Measurements from ENCODE around the gene KLC1. TPM values are rescaled to one million over a fixed set of nuclear protein-coding genes. Genes with fewer than 3 reads are reported as not detected.
A peak's percentile ranks its signal among the peaks of the same experiment; 100 is the strongest.

Gene KLC1
- total RNA-seq, 1 donor from 2014 or later = 178 TPM

DNA sequence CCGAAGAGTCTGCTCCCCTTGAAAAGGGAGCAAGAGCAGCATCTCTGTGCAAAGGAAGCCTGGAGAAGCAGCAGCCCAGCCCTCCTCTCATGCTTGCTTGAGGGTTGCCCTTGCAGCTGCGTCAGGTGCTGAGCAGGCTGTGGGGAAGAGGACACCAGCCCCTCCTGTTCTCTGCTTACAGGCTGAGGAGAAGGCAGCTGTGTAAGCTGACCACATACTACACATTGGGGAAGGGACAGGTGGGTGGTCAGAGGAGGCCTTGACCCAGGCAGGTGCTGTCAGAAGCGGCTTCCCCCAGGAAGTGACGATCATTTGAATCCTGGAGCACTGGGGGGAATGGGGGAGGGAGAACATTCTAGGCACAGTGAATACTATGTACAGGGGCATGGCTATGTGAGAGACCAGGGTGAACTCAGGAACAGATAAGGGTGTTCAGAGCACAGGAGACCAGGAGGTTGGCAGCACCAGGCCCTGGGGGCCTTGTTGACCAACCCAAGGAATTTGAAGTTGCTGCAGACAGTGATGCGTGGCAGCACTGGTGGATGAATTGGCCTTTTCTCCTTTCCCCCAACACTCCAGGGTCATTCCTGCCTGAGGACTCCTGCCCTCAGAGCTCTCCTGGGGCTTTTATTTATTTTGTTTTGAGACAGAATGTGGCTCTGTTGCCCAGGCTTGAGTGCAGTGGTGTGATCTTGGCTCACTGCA lies 2.7 kb upstream of the KLC1 start:
- Mint-ChIP-seq H3K4me3 (ENCODE audit: low read depth) (peak overlapping the region; percentile 24), H3K4me1 (ENCODE audit: low read depth) (peaks cover 8% of the 10 kb centered on the region), H3K9me3 (ENCODE audit: low read depth) (no peaks in the 10 kb centered on the region), H3K27ac (no peak overlapping the region), H3K36me3 (ENCODE audit: insufficient read depth) (no peaks in the 10 kb centered on the region), H3K27me3 (peaks cover 6% of the 10 kb centered on the region)
- no peak for DNase-seq (ENCODE audit: low spot score, unreplicated experiment)
- TF ChIP-seq, protein P1, sequence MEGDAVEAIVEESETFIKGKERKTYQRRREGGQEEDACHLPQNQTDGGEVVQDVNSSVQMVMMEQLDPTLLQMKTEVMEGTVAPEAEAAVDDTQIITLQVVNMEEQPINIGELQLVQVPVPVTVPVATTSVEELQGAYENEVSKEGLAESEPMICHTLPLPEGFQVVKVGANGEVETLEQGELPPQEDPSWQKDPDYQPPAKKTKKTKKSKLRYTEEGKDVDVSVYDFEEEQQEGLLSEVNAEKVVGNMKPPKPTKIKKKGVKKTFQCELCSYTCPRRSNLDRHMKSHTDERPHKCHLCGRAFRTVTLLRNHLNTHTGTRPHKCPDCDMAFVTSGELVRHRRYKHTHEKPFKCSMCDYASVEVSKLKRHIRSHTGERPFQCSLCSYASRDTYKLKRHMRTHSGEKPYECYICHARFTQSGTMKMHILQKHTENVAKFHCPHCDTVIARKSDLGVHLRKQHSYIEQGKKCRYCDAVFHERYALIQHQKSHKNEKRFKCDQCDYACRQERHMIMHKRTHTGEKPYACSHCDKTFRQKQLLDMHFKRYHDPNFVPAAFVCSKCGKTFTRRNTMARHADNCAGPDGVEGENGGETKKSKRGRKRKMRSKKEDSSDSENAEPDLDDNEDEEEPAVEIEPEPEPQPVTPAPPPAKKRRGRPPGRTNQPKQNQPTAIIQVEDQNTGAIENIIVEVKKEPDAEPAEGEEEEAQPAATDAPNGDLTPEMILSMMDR (IDR thresholded peaks at IDR 0.05; ENCODE audit: unreplicated experiment) = no peak

DNA sequence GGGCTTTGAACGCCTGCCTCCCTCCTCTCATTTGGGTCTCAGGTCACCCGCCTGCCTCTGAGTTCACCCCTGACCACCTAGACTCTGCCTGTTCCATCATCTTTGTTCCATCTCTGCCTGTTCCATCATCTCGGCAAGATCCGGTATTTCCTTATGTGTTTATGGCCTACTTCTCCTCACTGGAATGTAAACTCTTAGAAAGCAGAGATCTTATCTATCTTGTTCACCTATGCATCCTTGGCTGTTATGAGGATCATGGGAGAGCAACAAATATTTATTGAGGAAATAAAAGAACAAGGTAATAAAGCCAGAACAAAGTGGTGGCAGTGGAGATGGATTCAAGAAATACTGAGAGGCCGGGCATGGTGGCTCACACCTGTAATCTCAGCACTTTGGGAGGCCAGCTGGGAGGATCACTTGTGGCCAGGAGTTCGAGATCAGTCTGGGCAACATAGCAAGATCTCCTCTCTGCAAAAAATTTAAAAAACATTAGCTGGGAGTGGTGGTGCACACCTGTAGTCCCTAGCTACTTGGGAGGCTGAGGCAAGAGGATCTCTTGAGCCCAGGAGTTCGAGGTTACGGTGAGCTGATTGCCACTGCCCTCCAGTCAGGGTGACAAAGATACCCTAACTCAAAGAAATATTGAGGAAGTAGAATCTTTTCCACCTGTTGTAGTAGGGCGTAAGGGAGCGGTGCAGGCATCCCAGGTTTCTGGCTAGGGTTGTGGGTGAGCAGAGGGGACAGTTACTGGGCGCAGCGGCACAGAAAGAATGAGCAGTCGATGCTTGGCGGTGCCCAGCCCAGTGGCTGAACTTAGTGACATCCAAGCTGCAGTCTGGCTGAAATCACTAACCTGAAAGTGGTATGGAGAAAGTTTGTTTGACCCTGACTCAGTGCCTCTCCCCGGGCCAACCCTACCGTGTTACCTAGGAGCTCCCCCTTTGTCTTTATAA lies 1.7 kb upstream of the KLC1 start:
- Mint-ChIP-seq H3K36me3 (ENCODE audit: insufficient read depth) (no peaks in the 10 kb centered on the region), H3K4me3 (ENCODE audit: low read depth) (peak overlapping the region; percentile 77), H3K27ac (peak overlapping the region; percentile 98), H3K27me3 (peaks cover 6% of the 10 kb centered on the region), H3K4me1 (ENCODE audit: low read depth) (peaks cover 8% of the 10 kb centered on the region), H3K9me3 (ENCODE audit: low read depth) (no peaks in the 10 kb centered on the region)
- TF ChIP-seq, protein P1 (IDR thresholded peaks at IDR 0.05; ENCODE audit: unreplicated experiment) = no peak
- DNase-seq (ENCODE audit: low spot score, unreplicated experiment) = no peak

DNA sequence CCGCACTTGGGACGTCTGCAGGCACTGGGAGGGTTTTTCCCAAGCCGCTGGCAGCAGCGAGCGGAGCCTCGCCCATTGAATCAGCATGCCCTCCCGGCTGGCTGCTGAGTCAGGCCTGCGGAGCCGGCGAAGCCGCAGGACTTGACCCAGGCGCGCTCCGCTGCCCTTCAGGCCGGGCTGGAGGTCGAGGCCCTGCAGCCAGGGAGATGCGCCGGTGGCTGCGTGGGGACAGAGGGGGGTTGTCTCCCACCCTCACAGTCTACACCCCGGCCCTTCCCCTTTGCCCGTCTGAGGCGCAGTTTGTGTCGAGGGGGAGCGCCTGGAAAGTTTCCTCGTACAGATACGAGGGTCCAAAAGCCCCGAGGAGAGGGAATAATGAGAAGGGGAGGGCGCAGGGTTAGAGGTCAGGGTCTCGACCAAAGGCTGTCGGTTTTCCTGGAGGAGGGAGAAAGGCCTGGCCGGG lies 759 bp upstream of the KLC1 start:
- H3K27me3 Mint-ChIP-seq = peaks cover 4% of the 10 kb centered on the region

DNA sequence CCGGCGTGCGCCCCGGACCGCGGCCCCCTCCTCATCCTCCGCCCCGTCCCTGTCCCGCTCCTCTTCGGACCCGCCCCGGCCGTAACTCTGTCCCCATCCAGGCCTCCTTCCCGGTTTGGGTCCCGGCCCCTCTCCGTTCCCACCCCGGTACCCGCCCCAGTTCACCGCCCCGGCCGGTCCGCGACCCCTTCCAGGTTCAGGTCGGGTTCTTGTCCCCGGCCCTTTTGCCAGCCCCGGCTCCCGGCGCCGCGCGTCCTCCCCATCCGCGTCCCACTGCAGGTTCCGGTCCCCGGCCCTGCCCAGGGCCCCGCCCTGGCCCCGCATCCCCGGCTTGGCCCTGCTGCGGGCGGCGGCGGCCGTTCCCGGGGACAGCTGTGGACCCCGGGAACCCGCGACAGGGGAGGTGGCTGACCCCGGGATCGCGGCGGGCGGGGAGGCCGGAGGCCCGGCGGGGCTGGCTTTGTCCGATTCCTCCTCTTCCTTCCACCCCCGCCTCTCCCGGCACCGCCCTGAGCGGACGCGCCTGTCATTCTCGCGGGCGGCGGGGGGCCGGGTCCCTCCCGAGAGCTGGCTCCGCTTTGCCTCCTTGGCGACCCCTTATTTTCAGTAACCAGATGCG lies 601 bp downstream of the KLC1 start:
- Mint-ChIP-seq H3K9me3 (ENCODE audit: low read depth) (no peaks in the 10 kb centered on the region), H3K36me3 (ENCODE audit: insufficient read depth) (peaks cover 3% of the 10 kb centered on the region), H3K4me3 (ENCODE audit: low read depth) (peak overlapping the region; percentile 82), H3K4me1 (ENCODE audit: low read depth) (peaks cover 8% of the 10 kb centered on the region), H3K27me3 (peaks cover 4% of the 10 kb centered on the region), H3K27ac (peak overlapping the region; percentile 65)
- peak; percentile 24 for DNase-seq (ENCODE audit: low spot score, unreplicated experiment)
- TF ChIP-seq, protein P1 (IDR thresholded peaks at IDR 0.05; ENCODE audit: unreplicated experiment) = no peak

More for the DNA sequence above, 759 bp upstream of the KLC1 start:
- Mint-ChIP-seq H3K4me1 (ENCODE audit: low read depth) (peaks cover 8% of the 10 kb centered on the region), H3K4me3 (ENCODE audit: low read depth) (peak overlapping the region; percentile 77), H3K27ac (peak overlapping the region; percentile 98), H3K9me3 (ENCODE audit: low read depth) (no peaks in the 10 kb centered on the region), H3K36me3 (ENCODE audit: insufficient read depth) (no peaks in the 10 kb centered on the region)
- TF ChIP-seq, protein P1 (IDR thresholded peaks at IDR 0.05; ENCODE audit: unreplicated experiment) = no peak
- peak; percentile 41 for DNase-seq (ENCODE audit: low spot score, unreplicated experiment)

All from progenitor cell of endocrine pancreas (in vitro differentiated cells).